ENCODE results near the gene SERPINB1.
"Not testable (repeated sequence)": the region's sequence is repeated elsewhere in the genome, so short reads cannot be mapped to it uniquely, and the experiment has no call there.

The SERPINB1 gene

DNA sequence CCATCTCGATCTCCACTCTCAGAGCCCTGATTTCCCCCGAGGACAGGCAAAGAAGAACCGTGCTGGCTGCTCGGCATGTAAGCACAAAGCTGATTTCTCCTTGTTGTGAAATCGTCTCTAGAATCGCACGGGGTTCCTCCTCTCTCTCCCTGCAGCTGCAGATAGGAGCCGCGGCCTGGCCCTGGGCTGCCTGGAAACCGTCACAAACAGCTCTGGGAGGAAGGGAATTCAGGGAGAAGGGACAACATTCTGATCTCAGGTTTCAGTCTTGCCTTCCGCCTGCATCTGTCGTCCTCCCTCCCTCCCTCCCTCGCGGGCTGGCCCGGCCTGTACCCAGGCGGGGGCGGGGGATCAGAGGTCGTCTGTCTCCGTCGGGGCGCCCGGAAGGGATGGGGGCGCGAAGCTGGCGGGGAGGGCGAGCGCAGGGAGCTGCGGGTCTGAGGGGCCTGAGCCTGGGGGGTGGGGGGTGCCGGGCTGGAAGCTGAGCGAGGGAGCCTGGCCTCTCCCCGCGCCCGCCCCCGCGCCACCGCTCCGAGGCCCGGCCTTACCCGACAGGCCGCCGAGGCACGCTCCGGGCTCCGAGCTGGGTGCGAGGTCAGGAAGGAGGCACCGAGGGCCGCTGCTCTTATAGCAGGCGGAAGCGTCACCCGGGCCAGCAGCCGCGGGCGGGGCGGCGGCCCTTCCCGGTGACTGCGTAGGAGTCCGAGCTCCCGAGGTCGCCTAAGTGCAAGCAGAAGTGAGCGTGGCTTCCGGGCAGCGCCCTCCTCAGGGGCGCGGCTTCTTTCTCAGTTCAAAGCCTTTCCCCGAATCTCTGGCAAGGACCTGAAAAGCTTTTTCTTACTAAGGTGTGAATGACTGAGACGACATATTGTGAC is at the start of gene SERPINB1:
SERPINB1 (minus strand) TSS at position 600 of the 875 bp plus-strand sequence. CDS start 1,277 bp downstream, outside the sequence.
- peak; percentile 91 for DNase-seq

DNA sequence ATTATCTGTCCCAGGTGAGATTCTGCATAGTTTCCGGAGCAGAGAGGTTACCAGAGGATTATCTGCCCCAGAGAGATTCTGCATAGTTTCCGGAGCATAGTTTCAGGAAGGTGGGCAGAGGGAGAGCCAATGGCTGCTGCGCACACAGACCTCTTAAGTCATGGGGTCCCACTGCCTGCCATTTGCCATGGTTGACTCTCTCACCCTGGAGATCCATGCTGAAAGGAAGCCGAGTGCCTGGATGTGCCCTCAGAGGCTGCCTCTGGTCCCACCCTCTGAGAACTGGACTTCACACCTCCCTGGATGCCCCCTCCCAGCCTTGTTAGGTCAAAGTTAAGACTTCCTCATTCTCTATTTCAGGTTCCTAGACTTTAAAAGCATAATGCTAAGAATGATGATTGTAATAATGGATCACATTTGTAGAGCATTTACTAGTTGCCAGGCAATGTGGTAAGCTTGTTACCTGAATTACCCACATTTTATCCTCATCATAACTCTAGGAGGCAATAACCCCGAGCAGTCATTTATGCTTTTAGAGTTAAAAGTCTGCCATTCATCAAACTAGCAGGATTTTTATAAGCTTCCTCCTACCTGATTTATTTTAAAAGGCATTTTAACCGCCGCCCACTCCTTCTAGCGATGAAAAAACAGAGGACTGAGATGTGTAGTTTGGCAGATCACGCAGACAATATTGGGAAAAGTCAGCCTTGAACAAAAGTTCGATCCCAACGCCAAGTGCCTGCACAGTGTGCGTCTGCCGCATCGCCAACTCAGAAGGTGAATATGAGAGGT is 49.5 kb upstream of the SERPINB1 start:
- DNase-seq: no peak

DNA sequence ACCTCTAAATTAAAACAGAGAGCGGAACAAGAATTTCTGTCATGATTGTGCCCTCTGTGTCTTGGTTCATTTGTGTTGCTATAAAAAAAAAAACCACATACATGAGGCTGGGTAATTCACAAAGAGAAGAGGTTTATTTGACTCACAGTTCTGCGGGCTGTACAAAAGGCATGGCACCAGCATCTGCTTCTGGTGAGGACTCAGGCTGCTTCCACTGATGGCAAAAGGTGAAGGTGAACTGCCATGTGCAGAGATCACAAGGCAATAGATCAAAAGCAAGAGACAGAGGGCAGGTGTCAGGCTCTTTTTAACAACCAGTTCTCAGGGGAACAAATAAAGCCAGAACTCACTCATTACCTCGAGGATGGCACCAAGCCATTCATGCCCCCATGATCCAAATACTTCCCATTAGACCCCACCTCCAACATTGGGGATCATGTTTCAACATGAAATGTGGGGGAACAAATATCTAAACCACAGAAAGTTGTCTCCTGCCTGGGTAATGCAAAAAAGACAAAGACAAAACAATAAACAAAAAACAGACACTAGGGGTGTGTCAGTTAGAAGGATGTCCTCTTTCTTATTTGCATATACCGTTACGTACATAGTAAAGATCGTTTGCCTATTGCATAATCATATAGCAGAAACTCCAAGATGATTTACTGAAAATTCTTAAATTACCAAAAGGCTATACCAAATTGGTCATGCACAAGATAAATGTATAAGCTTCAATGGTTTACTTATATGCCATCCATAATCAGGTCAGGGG is 44.5 kb upstream of the SERPINB1 start:
- no peak for DNase-seq

DNA sequence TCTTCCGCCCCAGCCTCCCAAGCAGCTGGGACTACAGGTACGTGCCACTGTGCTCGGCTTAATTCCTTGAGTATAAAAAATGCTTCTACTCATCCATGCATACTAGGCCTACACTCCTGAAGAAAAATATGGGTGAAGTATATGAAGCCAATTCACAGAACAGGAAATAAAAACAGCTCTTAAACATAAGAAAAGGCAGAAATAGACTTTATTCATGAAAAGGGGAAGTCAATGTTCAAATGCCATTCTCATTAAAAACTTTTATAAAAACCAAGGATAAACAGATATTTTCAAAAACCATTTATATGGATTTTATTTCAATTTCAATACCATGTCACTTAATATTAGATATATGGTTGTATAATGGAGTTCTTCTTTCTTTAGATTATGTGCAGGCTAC is 43.1 kb upstream of the SERPINB1 start:
- DNase-seq: no peak

DNA sequence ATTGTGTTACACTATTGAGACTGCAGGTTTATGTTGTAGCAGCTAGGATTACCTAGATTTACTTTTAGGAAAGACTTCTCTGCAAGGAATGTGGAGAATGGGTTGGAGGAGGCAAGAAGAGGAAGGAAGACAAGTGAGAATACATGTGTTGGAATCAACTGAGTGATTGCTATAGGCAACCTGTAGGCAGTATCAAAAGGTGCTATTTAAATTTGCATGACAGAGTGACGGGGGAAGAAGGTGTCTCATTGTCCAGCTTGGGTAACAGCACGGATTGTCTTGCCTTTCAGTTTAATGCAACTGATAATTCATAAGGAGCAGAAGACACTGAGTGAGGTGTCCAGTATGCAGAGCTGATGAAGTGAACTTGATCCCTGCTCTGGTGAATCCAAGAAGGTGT is 42.0 kb upstream of the SERPINB1 start:
- DNase-seq: no peak

DNA sequence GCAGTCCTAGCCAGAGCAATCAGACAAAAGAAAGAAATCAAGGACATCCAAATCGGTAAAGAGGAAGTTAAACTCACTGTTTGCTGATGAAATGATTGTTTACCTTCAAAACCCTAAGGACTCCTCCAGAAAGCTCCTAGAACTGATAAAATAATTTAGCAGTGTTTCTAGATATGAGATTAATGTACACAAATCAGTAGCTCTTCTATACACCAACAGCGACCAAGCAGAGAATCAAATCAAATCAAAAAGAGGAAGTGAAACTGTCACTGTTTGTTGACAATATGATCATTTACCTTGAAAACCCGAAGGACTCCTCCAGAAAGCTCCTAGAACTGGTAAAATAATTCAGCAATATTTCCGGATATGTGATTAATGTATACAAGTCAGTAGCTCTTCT is 39.8 kb upstream of the SERPINB1 start:
- DNase-seq: no peak

DNA sequence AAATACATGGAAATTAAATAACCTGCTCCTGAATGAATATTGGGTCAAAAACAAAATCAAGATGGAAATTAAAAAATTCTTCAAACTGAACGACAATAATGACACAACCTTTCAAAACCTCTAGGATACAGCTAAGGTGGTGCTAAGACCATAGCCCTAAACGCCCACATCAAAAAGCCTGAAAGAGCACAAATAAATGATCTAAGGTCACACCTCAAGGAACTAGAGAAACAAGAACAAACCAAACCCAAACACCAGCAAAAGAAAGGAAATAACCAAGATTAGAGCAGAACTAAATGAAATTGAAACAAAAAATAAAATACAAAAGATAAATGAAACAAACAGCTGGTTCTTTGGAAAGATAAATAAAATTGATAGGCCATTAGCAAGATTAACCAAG is 38.5 kb upstream of the SERPINB1 start:
- not testable (repeated sequence) for DNase-seq

DNA sequence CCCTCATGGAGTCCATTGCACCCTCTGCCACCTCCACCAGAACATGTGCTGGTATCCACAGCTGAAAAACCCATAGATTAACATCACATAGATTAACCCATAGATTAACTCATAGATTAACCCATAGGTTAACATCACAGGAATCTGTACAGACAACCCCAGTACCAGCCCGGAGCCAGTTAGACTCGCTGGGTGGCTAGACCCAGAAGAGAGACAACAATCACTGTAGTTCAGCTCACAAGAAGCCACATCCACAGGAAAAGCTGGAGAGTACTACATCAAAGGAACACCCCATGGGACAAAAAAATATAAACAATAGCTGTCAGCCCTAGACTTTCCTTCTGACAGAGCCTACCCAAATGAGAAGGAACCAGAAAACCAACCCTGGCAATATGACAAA is 36.3 kb upstream of the SERPINB1 start:
- DNase-seq: no peak

DNA sequence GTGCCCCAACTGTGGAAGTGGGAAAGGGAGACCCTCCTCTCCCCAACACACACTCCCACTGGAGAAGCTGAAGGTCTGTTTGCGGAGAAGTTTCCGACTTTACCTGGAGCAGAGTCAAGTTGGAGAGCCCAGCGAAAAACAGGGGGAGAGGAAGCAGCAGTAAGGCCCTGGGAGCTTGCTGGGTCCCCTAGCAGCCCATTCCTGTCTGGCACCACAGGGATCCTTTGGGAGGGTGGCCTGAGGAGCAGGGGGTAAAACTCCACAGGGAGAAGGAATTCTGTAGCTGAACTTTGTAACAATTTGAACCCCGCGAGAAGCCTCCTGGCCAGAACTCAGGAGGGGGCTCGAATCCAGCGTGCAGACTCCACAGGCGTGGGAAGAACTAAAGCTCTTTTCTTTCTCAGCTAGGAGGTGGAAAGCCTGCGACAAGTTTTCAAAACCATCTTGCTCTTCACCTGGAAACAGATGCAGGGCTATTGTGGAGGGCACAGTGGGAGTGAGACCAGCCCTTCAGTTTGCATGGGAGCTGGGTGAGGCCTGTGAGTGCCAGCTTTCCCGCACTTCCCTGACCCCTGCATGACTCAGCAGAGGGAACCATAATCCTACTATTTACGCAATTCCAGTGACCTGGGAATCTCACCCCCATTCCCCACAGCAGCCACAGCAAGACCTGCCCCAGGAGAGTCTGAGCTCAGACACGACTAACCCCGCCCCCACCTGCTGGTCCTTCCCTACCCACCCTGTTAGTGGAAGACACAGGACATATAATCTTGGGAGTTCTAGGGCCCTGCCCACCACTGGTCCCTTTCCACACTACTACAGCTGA is 35.6 kb upstream of the SERPINB1 start:
- no peak for DNase-seq

DNA sequence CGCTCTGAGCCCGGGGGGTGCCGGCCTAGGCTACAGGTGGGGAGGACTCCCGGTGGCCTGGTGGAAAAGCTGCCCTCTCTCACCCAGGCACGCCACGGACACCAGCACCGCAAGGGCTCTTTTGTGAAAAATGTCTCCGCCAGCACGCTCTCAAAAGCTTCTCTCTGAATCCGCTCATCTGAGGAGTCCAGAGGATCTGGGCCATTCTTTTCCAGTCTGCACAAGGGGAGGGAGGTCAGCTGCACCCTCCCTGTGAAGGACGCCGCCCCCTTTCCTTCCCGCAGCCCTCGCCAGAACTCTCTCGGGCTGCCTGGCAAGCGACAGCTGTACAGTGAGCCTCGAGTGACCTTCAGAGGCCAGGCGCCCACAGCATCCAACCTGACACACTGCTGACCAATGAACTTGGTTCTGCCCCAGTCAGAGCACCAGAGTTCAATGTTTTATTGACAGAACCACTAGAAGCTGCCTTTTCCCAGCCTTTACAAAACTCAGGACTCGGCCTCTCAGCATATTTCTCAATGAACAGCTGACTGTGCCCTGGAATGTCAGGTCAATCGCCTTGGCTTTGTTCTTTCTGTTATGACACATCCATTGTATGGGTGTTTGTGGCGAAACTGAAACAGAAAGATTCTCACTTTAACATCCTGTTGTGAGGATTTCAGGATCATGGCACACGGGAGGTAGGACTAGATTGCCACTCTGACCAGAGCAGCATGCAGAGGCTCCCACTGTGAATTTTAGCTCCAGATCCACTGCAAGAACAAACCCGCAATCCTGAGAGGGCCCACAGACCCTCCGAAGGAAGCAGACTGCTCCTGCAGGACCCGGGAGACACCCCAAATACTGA is 34.8 kb upstream of the SERPINB1 start:
- no peak for DNase-seq

DNA sequence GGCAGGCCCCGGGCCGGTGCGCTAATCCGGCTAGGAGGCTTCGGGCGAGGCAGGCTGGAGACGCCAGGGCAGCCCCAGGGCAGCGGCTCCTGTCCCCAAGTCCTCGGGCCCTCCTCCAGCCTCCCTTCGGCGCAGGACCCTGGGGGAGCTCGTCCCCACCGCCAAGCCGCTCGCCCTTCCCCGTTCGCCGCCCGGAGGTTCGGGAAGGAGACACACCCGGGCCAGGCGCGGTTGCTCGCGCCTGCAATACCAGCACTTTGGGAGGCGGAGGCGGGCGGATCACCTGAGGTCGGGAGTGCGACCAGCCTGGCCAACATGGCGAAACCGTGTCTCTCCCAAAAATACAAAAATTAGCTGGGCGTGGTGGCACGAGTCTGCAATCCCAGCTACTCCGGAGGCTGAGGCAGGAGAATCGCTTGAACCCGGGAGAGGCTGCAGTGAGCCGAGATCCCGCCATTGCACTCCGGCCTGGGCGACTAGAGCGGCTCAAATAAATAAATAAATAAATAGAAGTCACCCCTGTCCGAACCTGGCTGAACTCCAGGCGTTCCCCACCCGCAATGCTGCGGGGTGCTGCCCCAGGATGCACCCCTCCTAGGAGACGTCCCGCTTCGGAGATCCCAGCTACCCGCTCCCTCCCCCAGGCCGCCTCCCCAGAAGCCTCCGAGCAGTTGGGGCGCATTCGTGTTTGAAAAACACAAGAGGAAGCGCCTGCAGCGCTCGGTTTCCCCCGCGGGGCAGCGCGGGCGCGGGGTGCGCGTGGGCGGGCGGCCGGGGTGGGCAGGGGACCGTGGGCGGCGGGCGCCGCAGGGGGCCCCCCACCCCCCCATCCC is 33.9 kb upstream of the SERPINB1 start:
- DNase-seq: peak; percentile 60

DNA sequence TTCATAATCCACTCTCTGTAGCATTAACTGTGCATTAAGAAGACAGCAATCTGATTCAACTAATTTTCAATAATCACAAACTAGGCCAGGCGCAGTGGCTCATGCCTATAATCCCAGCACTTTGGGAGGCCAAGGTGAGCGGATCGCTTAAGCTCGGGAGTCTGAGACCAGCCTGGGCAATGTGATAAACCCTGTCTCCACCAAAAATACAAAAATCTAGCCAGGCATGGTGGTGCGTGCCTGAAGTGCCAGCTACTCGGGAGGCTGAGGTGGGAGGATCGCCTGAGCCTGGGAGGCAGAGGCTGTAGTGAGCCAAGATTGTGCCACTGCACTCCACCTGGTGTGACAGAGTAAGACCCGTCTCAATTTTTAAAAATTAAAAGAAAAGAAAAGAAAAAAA is 32.0 kb upstream of the SERPINB1 start:
- no peak for DNase-seq

DNA sequence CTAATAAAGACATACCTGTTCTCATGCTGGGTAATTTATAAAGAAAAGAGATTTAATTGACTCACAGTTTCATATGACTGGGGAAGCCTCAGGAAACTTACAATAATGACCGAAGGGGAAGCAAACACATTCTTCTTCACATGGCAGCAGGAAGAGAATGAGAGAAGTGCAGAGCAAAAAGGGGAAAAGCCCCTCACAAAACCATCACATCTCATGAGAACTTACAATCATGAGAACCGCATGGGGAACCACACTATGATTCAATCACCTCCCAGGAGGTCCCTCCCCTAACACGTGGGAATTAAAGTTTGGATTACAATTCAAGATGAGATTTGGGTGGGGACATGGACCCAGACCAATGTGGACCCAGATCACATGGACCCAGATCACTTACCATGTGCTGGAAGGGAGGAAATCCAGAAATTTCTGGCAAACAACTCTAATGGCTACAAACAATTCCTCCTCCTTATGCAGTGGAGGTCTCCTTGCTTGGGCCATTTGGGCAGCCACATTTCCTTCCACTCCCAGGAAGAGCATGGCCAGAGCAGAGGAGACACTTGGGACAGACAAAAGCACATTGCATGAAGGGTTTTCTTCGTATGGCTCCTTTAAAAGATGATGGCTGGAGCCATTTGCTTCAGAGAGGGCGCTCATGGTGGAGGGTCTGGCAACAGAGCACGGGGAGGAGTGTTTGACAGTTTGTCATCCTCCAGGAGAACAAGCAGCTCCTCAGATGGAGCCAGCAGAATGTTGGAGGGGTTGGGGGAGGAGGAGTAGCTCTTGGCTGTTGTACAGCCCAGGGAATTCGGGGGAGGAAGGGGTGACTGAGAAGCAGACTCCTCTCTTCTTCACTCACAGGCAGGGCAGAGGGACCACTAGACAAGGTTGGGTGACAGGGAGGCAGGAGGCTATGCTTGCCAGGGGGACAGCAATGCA is 31.0 kb upstream of the SERPINB1 start:
- no peak for DNase-seq

DNA sequence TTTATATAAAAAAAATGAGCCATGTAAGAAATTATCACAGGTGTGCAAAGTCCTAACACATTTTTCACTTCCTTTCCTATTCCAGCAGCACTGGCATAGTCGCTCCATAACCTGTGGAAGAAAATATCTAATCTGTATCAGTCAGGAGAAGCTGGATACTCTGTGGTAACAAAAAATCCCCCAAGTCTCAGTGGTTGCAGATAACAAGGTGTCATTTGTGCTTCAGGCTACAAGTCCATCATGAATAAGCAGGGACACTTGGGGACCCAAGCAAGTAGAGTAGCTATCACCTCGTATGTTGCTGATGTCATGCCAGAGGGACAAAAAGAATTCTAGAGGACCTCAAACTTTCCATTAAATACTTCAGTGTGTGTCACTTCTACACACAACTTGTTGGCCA is 30.3 kb upstream of the SERPINB1 start:
- no peak for DNase-seq

DNA sequence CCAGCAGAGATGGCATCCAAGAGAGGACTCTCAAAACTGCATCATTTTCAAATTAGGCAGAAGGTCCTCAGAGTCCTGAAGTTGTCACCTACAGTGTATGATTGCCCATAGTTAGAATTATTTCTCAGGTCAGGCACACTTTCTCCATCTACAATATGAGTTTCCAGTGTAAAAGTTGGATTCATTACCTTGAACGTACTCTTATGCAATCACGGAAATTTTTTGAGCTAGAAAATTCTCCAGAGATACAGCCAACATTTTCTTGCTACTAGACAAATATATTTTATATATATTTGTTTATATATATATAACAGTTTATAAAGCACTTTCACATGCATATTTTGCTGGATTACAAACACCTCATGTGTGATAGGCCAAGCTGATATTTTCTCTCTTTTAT is 29.4 kb upstream of the SERPINB1 start:
- DNase-seq: no peak

DNA sequence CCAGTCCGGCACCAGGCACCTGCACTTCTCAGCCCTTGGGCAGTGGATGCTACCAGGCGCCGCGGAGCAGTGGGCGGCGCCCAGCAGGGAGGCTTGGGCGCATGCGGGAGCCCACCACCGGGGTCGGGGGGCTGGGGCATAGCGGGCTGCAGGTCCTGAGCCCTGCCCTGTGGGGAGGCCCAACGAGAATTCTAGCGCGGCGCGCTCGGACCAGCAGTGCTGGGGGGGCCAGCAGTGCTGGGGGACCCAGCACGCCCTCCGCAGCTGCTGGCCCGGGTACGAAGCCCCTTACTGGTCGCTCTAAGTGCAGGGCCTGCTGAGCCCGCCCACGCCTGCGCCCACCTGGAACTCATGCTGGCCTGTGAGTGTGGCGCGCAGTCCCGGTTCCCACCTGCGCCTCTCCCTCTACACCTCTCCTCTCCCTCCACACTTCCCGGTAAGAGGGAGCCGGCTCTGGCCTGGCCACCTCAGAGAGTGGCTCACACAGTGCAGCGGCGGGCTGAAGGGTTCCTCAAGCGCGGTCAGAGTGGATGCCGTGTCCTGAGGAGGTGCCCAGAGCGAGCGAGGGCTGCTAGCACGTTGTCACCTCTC is 28.5 kb upstream of the SERPINB1 start:
- no peak for DNase-seq

DNA sequence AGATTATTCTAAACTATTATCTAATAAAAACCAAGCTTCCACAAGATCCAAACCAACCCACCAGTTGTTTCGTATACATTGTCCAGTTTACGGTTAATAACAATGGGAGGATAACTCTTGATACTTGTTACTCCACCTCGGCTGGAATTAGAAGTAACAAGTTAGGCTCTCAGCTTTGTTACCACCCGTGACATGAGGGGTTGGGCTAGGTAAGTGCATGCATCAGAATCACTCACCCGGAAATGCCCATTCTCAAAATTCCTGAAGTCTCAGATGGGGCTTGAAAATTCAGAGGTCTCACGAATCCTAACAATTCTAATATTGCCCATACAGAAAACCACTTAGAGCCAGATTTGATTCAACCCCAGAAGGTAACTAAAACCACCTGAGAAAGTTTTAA is 27.0 kb upstream of the SERPINB1 start:
- DNase-seq: no peak

DNA sequence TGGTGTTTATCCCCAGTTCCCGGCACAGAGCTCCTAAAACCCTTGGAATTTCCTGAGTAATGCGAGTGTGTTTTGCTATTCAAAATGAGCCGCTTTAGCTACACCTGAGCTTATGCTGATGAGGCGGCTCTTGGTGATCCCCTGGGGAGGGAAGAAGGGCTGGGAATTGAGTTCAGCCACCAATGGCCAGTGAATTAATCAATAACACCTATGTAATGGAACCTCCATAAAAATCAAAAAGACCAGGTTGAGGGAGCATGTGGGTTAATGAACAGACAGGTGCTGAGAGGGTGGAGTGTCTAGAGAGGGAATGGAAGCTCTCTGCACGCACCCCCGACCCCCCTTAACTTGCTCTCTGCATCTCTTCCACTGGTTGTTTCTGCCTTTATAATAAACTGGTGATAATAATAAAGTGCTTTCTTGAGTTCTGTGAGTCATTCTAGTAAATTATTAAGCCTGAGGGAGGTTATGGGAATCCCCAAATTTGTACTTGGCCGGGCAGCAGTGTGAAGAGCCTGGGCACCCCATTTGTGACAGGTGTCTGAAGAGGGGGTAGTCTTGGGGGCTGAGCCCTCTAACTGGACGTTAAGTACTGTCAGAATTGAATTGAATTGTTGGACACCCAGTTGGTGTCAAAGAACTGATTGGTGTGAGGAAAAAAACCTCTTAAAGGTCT is 24.6 kb upstream of the SERPINB1 start:
- DNase-seq: no peak
